ENCODE results near the gene ABCC6.
A peak's percentile ranks its signal among the peaks of the same experiment; 100 is the strongest.
"Not testable (repeated sequence)": the region's sequence is repeated elsewhere in the genome, so short reads cannot be mapped to it uniquely, and the experiment has no call there.

ABCC6 gene

GRCh38 chr16:16155234-16155633 is 68.1 kb downstream of the ABCC6 start:
- Histone ChIP-seq H3K9me3 (ENCODE audit: control insufficient read depth, insufficient read depth, low read depth, low read length) (no peaks in the 10 kb centered on the region), H3K4me3 (ENCODE audit: low read depth, low read length) (no peak overlapping the region), H3K36me3 (ENCODE audit: control insufficient read depth in 2 of 2, insufficient read depth in 1 of 2, low read length in 2 of 2) (no peaks in the 10 kb centered on the region), H3K27ac (ENCODE audit: extremely low read depth, low read depth, low read length) (no peak overlapping the region), H3K4me1 (ENCODE audit: control insufficient read depth, insufficient read depth, low read length) (no peaks in the 10 kb centered on the region)
- POLR2A ChIA-PET: no interaction called here
- TF ChIP-seq ZBTB17 (tag by site-specific recombination; IDR thresholded peaks at IDR 0.05) (peak; percentile 82), ZNF366 (tag by site-specific recombination; conservative IDR thresholded peaks at IDR 0.05) (peak; percentile 95), ZNF146 (tag by site-specific recombination; IDR thresholded peaks at IDR 0.05) (no peak), SCRT1 (tag by site-specific recombination; IDR thresholded peaks at IDR 0.05; ENCODE audit: borderline replicate concordance) (no peak), ZBTB7A (tag by site-specific recombination; IDR thresholded peaks at IDR 0.05; ENCODE audit: low read depth) (no peak)
- CTCF ChIA-PET: no interaction called here

- H3K4me1 ChIP-seq (ENCODE audit: control insufficient read depth, insufficient read depth, low read length): no peaks in the 10 kb centered on the region
- no peak overlapping the region for H3K27ac ChIP-seq (ENCODE audit: extremely low read depth, low read depth, low read length)
- POLR2A ChIA-PET: no interaction called here
- no peaks in the 10 kb centered on the region for H3K9me3 ChIP-seq (ENCODE audit: control insufficient read depth, insufficient read depth, low read depth, low read length)
- no peaks in the 10 kb centered on the region for H3K36me3 ChIP-seq (ENCODE audit: control insufficient read depth in 2 of 2, insufficient read depth in 1 of 2, low read length in 2 of 2)
- TF ChIP-seq ZNF488 (tag by site-specific recombination; IDR thresholded peaks at IDR 0.05) (no peak), ZNF211 (tag by site-specific recombination; IDR thresholded peaks at IDR 0.05; ENCODE audit: low read depth) (no peak), OSR2 (tag by site-specific recombination; IDR thresholded peaks at IDR 0.05) (no peak), KLF9 (tag by site-specific recombination; IDR thresholded peaks at IDR 0.05; ENCODE audit: low read depth) (no peak), REST (tag by site-specific recombination; IDR thresholded peaks at IDR 0.05) (no peak), ZXDB (tag by site-specific recombination; IDR thresholded peaks at IDR 0.05) (no peak), ZBTB7A (tag by site-specific recombination; IDR thresholded peaks at IDR 0.05; ENCODE audit: low read depth) (no peak), ZNF521 (tag by site-specific recombination; IDR thresholded peaks at IDR 0.05) (no peak), ZNF221 (tag by site-specific recombination; IDR thresholded peaks at IDR 0.05; ENCODE audit: borderline replicate concordance) (no peak), ZNF274 (IDR thresholded peaks at IDR 0.05; ENCODE audit: low read length) (no peak), ZNF274 (tag by site-specific recombination; IDR thresholded peaks at IDR 0.05; ENCODE audit: borderline replicate concordance) (no peak), ZNF768 (tag by site-specific recombination; IDR thresholded peaks at IDR 0.05) (no peak), MEIS1 (CRISPR knock-in tag; IDR thresholded peaks at IDR 0.05; ENCODE audit: borderline replicate concordance) (no peak), ZBTB48 (tag by site-specific recombination; IDR thresholded peaks at IDR 0.05) (no peak), ZNF529 (tag by site-specific recombination; IDR thresholded peaks at IDR 0.05; ENCODE audit: insufficient replicate concordance) (no peak), HIC1 (tag by site-specific recombination; IDR thresholded peaks at IDR 0.05) (no peak), ZNF335 (tag by site-specific recombination; conservative IDR thresholded peaks at IDR 0.05) (no peak)
- no peak overlapping the region for H3K4me3 ChIP-seq (ENCODE audit: low read depth, low read length)
- CTCF ChIA-PET: interaction anchor here (1.2 kb wide), 1 partner anchor 376 kb away, joined by 3 read pairs; no protein-coding TSS in a partner anchor
These were observed 68.9 kb downstream of the ABCC6 start for GRCh38 chr16:16154281-16154951.

- H3K9me3 ChIP-seq (ENCODE audit: control insufficient read depth, insufficient read depth, low read depth, low read length); H3K36me3 ChIP-seq (ENCODE audit: control insufficient read depth in 2 of 2, insufficient read depth in 1 of 2, low read length in 2 of 2); CTCF ChIA-PET; POLR2A ChIA-PET; H3K4me3 ChIP-seq (ENCODE audit: low read depth, low read length); H3K27ac ChIP-seq (ENCODE audit: extremely low read depth, low read depth, low read length); H3K4me1 ChIP-seq (ENCODE audit: control insufficient read depth, insufficient read depth, low read length): not testable (repeated sequence)
These were observed 70.3 kb downstream of the ABCC6 start for GRCh38 chr16:16153000-16153399.
